Measurements from ENCODE around the gene DNAJC22. TPM values are rescaled to one million over a fixed set of nuclear protein-coding genes. Genes with fewer than 3 reads are reported as not detected.

The DNAJC22 gene
- total RNA-seq, 1 experiment from 2014 or later: 27.7 TPM

DNA sequence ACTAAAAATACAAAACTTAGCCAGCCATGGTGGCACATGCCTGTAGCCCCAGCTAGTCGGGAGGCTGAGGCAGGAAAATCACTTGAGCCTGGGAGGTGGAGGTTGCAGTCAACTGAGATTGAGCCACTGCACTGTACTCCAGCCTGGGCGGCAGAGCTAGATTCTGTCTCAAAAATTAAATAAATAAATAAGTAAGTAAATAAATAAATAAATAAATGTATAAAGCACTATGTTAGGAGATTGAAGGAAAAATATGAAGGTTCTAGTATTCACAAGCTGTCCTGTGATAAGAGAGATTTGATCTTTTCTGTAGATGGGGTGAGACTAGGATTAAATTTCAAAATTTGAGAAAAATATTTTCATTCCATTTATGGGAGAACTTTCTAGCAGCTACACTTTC, 5.7 kb downstream of the DNAJC22 start:
- Histone ChIP-seq H3K9me3 (ENCODE audit: control insufficient read depth in 1 of 2, insufficient read depth in 1 of 2, low read depth in 1 of 2, low read length in 2 of 2) (no peaks in the 10 kb centered on the region), H3K9ac (ENCODE audit: low read length) (no peak overlapping the region), H3K4me3 (replicated peaks in 1 of 2; ENCODE audit: low read depth in 1 of 2, low read length in 2 of 2) (no peak overlapping the region), H3K79me2 (ENCODE audit: insufficient read depth, low read length) (peaks cover 4% of the 10 kb centered on the region; the same call in 1 of the 2 replicates), H3K36me3 (ENCODE audit: control insufficient read depth in 1 of 2, insufficient read depth in 2 of 2, low read length in 2 of 2) (peaks cover 0 to 11% of the 10 kb centered on the region in 2 experiments; a peak in 2 of 4 replicates), H3K4me2 (ENCODE audit: low read length) (no peak overlapping the region), H3K27me3 (ENCODE audit: insufficient read depth, low read length) (no peaks in the 10 kb centered on the region), H3K27ac (ENCODE audit: low read depth, low read length) (no peak overlapping the region), H3K4me1 (ENCODE audit: control insufficient read depth in 1 of 2, insufficient read depth in 2 of 2, low read length in 2 of 2) (peaks cover 23 to 27% of the 10 kb centered on the region in 2 experiments), H3K9me2 (ENCODE audit: insufficient read depth) (no peaks in the 10 kb centered on the region), H4K20me1 (ENCODE audit: insufficient read depth) (no peaks in the 10 kb centered on the region), H2AFZ (ENCODE audit: low read depth, low read length, poor library complexity, severe bottlenecking) (no peak overlapping the region)
- ATAC-seq (no peak), DNase-seq (ENCODE audit: low read depth, low spot score) (no peak)
- TF ChIP-seq RAD21 (IDR thresholded peaks at IDR 0.05; ENCODE audit: low read depth): no peak
- TF ChIP-seq JUND (IDR thresholded peaks at IDR 0.05): no peak
- no peak for TF ChIP-seq CTCF (IDR thresholded peaks at IDR 0.05 in 2 of 3, conservative IDR thresholded peaks at IDR 0.05 in 1 of 3; ENCODE audit: borderline replicate concordance in 1 of 3, insufficient read depth in 1 of 3, low read depth in 2 of 3, low read length in 2 of 3)
- TF ChIP-seq, protein P1, sequence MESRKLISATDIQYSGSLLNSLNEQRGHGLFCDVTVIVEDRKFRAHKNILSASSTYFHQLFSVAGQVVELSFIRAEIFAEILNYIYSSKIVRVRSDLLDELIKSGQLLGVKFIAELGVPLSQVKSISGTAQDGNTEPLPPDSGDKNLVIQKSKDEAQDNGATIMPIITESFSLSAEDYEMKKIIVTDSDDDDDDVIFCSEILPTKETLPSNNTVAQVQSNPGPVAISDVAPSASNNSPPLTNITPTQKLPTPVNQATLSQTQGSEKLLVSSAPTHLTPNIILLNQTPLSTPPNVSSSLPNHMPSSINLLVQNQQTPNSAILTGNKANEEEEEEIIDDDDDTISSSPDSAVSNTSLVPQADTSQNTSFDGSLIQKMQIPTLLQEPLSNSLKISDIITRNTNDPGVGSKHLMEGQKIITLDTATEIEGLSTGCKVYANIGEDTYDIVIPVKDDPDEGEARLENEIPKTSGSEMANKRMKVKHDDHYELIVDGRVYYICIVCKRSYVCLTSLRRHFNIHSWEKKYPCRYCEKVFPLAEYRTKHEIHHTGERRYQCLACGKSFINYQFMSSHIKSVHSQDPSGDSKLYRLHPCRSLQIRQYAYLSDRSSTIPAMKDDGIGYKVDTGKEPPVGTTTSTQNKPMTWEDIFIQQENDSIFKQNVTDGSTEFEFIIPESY (IDR thresholded peaks at IDR 0.05; ENCODE audit: extremely low read depth, insufficient replicate concordance, low read length): no peak
- TF ChIP-seq ATF3 (IDR thresholded peaks at IDR 0.05): no peak
- TF ChIP-seq POLR2A (IDR thresholded peaks at IDR 0.05; ENCODE audit: borderline replicate concordance, extremely low read depth, insufficient read depth, insufficient read length): no peak
- no peak for TF ChIP-seq EZH2 (IDR thresholded peaks at IDR 0.05)
- TF ChIP-seq CEBPB (IDR thresholded peaks at IDR 0.05; ENCODE audit: low read depth): no peak
- TF ChIP-seq REST (IDR thresholded peaks at IDR 0.05; ENCODE audit: low read depth): no peak
- TF ChIP-seq EGR1 (IDR thresholded peaks at IDR 0.05; ENCODE audit: low read depth): no peak
- no peak for TF ChIP-seq MAX (IDR thresholded peaks at IDR 0.05)
- TF ChIP-seq ELF1 (IDR thresholded peaks at IDR 0.05; ENCODE audit: borderline replicate concordance, low read depth): no peak
- TF ChIP-seq TCF7L2 (IDR thresholded peaks at IDR 0.05; ENCODE audit: borderline replicate concordance, extremely low read depth, insufficient read depth, insufficient read length): no peak
- no peak for TF ChIP-seq YY1 (IDR thresholded peaks at IDR 0.05; ENCODE audit: extremely low read depth, insufficient replicate concordance, low read depth, low read length)
- no peak for TF ChIP-seq SIN3A (IDR thresholded peaks at IDR 0.05; ENCODE audit: low read depth)
- no peak for TF ChIP-seq EZH2phosphoT487 (IDR thresholded peaks at IDR 0.05; ENCODE audit: borderline replicate concordance)
- TF ChIP-seq SP1 (IDR thresholded peaks at IDR 0.05; ENCODE audit: low read depth): no peak
- TF ChIP-seq ZNF274 (IDR thresholded peaks at IDR 0.05; ENCODE audit: low read depth, low read length): no peak
- no peak for TF ChIP-seq ZFX (IDR thresholded peaks at IDR 0.05)
- POLR2A ChIA-PET: interaction anchor here (1.8 kb wide), 1 partner anchor 29 kb away, joined by 4 read pairs; the partner anchor contains the start of gene TROAP
- BruUV-seq (replicated peaks): no TSS peak
- intact Hi-C loops (cut with micrococcal nuclease): no loop called here
- RAD21 ChIA-PET (ENCODE audit: low non-redundant PET in 1 of 2, low total read pairs in 2 of 2, uncharacterized antibody in 2 of 2, unreplicated experiment in 2 of 2): no interaction called here
- CTCF ChIA-PET: interaction anchor here (1.2 to 2.6 kb wide), 3 partner anchors 10 to 201 kb away, joined by 3 to 13 read pairs (median 5); no protein-coding TSS in a partner anchor
